HG03135 (cell line): ENCODE data around the gene BTBD2.

ENCODE experiments used
- ATAC-seq: cut with Tn5 transposase; IDR thresholded peaks from one replicate; pipeline ENCODE4 v1.9.1; 2021; ENCODE audit warnings: mild to moderate bottlenecking, moderate library complexity; ENCODE audit not compliant: unreplicated experiment

The BTBD2 gene

DNA sequence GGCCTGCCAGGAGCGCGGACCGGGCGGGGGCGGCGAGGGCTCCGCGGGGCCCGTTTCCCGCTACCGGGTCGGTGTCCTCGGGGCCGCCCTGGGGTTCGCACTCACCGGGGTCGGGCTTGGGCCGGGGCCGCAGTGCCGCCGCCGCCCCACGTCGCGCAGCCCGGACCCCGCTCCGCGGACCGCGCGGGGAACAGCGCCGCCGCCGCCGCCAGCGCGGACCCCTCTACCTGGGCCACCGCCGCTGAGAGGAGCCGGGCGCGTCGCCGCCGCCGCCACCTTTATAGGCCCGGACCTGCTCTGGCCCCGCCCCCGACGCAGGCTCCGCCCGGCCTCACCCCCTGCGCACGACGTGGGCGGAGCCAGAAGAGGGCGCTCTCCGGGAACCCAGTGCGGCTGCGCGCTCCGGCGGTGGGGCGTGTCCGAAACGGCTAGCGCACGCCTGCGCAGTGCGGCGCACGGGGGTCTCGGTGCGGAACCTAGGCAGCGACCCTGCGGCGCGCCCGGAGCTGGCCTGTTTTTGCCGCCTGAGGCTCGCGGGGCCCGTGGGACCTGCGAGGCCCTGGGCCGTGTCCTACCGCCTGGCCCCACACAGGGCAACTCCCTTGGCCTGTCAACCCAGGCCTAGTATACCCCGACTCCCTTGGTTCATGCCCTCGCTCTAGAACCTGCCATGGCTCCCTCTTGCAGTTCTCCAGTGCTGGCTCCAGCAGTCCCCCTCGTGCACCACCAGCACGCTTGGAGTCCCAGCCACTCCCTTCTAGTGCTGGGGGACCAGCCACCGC, 35.7 kb upstream of the BTBD2 start, which contains the start of gene MKNK2:
Gene MKNK2 (minus strand): TSS at position 254 of the 782 bp plus-strand sequence. CDS start 393 bp downstream, outside the sequence.
- peak; percentile 48 for ATAC-seq

DNA sequence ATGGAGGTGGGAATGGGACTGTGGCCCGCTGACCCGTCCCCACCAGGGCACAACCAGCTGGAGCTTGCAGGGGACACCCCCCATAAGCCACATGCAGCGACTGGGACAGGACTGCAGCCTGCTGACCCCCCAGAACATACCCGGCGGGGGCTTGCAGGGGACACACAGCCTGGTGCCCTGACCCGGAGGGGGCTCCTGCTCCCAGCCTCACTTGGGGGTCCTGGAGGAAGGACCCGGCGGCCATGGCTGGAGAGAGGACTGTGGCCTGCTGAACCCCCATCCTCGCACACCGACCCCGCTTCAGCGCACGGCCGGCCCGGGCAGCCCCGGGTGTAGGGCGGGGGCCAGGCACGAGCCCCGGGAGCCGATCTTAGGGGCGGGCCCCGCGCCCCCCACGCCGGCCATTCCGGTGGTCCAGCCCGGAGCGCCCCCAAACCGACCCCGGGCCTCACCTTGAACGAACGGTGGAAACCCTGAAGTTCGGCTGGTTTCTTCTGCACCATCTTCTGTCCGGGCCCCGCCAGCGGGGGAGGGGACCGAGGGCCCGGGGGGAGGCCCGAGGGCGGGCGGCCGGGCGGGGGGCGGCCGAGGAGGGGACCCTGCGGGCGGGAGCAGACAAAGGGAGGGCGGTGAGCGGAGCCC, 35.0 kb upstream of the BTBD2 start:
- ATAC-seq: peak; percentile 3

DNA sequence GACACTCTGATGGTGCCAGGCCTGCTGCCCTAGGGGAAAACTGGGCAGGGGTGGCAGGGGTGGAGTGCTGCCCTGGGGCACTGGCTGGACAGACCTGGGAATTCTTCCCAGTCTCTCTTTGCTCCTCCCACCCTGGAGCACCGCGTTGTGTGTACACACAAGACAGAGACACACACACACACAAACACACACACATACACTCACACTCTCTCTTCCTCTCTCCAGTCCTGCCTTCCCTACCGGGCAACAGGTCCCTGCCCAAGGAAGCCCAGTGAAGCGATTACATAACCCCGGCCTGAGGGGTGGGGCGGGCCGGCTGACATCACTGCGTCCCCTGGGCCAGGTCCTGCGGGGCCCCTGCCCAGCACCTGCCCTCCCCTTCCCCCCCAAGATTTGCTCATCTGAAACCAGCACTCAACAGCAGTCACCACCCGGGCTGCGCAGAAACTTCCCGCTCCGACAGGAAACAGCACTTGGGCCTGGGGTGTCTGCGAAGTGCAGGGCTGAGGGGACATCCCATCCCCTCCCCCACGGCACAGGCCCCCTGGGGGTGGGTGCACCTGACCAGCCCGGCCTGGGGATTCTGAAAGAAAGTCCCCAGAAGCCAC, 34.3 kb upstream of the BTBD2 start:
- peak; percentile 9 for ATAC-seq

DNA sequence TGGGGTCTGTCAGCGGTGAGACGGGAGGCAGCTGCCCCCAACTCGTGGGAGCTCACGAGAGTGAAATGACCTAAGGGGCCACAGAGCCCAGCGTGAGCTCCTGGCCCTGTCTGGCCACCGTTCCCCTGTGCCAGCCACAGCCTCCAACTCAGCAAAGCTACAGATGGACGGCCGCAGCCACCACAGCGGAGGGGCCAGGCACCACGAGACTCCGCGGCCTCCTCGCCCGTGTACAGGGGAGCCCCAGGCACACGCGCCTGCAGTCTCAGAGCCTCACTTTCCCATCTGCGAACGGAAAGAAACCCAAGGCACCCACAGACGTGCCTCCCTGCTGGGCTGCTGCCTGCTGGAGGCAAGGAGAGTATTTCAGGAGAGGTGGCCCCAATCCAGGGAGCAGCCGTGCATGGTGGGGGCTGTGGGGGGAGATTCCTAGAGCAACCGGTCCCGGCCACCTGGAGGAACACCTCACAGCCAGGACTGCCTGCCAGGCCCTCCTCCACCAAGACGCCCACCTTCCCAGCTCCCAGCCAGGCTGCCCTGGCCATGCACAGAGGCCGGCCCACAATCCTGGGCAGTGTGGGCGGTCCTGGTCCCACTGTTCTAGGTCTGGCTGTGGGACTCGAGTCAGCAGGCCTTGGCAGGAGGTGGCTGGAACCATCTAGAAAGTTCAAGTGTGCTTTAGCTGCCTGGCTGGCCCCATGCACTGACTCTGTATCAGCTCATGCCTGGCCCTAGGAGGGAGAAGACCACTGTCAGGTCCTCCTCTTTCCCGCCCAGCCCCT, 33.6 kb upstream of the BTBD2 start:
- no peak for ATAC-seq

DNA sequence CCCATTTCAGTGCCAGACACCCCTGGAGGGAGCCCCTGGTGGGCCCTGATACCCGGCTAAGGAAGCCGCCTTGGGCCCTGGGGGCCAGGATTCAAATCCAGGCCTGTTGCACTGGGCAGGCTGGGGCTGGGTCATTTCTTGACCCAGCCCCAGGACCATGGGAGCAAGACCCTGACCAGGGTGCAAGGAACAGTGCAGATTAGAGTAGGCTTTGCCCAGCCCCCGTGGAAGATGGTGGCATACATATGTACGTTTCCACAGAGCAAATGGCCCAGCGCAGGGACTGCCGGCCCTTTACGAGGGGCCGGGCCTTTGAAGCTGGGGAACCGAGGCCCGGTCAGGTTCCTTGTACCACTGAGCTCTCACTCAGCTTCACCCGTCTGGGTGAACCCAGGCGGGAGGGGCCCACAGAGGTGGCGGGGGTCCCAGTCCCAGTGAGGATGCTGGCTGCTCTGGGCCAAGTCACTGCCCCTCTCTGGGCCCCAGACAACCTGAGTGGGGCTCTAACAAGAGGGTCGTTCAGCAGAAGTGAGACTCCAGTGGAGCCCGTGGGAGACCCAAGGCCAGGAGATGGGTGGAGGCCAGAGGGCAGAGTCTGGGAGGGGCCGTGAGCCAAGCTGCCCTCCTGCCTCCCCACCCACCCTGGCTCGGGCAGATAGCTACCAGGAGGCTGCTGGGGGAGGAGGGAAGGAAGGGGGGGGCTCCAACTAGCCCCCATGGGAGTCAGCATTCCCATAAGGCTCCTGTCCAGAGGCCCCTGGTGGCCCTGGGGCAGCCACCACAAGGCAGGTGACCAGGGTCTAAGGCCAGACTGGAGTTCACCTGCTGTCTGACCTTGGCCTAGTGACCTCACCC, 32.8 kb upstream of the BTBD2 start:
- ATAC-seq: no peak

DNA sequence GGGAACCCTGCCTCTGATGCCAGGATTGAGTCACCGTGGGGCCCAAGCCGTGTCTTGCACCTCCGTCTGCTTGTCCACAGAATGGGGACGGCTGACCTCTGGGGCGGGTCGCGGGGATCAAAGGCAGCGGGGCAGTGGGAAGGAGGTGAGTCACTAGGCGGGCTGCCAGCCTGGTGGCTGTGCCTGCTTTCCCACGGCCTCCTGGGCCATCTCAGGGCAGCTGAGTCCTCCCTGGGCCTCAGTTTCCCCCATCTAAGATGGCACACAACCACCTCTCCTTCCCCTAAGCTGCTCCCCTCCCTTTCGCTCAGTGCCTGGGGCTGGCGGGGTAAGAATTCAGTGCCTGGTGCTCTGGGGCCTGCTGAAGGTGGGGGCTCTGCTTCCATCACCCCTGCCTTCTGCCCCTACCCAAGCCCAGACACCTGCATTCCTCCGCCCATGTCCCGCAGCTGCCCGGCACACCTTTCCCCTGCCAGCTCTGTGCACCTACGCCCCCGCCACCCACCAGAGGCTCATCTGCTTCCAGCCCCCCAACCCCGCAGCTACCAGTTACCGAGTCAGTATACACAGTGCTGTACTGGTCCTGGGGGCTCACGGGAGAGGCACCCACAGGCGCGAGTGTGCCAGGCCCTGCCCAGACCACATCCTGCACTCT, 32.1 kb upstream of the BTBD2 start:
- no peak for ATAC-seq

DNA sequence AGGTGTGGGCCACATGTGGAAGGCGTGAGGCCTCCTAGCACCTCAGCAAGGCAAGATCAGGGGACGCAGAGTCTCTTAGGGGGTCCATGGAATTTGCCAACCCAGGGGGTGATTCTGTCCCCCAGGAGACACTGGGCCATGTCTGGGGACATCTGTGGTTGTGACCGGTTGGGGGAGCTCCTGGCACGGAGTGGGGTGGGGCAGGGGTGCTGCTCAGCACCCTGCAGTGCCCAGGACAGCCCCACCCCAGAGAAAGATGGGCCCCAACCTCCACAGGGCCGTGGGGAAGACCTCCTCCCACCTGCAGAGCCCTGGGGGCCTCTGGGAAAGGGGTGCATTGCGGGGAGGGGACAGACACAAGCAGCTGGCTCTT, 31.5 kb upstream of the BTBD2 start:
- ATAC-seq: no peak

DNA sequence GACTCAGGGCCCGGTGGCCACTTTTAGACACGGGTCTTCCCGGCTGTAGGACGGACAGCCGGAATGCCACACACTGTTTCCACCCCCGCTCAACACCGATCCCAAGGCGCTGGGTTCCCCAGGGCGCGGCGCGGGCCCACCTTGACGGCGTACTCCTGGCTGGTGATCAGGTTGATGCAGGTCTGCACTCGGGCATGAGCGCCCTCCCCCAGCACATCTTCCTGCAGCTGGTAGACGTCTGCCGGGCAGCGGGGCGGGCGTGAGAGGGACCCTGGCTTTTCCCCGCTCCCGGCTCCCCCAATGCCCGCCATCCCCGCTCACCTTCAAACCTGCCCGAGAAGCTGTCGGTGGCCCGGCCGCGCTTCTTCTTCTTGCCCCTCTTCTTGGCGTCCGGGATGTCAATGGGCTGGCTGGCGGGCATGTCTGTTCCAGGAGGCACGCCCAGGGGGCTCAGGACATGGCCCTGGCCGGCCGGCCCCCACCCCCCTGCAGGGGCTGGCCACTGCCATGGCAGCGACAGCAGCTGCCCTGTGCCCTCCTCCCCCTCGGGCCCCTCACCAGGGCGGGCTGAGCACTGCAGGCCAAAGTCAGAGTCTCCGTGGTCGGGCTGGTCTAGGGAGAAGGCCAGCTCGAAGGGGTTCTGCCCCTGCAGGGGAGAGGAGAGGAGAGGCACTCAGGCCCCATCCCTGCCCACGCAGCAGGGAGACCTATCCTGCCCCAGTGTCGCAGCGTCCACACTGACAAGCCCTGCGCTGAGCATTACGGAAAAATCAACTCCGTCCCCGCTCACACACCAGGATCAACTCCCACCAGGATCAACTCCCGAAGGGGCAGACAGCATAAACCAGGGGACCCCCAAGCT, 30.8 kb upstream of the BTBD2 start:
- ATAC-seq: no peak

DNA sequence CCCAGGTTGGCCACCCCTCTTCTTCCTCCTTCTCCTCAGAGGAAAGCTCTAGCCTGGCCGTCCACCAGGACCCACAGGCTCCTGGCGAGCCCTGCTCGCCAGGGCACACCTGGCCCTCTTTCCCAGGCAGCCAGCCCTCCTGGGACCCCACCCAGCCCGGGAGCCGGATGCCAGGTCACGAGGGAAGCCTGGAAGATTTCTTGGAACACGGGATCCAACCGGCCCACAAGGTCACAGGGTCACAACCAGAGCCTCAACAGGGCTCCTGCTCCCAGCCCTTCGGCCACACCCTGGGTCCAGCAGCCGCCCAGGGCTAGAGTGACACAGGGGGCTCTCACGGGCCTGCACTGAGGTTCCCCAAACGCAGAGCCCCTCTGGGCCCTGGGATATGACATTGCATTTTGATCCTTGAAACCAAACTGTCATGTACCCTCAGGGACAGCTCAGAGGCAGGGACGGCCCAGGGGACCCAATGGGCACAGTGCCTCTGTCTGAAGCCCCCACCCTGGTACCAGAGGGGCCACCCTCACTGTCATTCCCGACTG, 30.1 kb upstream of the BTBD2 start:
- no peak for ATAC-seq

DNA sequence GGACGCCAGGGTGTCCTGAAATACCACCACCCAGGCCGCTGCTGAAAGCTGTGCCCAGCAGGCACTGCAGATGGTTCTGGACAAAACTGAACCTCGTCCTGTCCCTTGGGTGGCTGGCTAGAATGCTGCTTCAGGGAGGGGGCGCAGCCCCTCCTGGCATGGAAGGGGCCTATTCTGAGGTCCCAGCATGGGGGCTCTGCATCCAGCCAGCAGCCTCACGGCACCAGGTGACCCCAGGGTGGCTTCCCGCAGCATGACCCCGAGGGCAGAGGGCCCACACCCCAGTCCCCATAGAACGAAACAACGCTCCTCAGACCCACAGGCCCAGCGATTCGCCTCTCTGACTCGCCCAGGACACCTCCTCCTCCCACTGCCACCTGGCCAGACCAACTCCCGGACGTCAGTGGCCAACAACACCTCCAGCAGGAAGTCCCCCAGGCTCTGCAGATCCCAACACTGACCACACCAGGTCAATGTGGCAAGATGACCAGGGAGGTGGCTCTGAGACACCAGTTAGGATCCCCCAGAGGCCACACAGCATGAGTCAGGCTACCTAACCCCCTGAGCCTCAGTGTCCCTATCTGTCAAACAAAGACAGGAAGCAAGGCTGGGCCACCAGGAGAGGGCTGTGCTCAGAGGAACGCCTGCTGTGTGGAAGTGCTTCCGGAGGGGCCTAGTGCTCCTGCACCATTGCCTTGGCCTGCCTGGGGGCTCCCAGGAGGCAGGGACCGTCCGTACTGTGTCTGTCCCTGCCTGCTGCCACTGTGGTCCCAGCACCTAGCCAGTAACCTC, 29.4 kb upstream of the BTBD2 start:
- ATAC-seq: no peak

DNA sequence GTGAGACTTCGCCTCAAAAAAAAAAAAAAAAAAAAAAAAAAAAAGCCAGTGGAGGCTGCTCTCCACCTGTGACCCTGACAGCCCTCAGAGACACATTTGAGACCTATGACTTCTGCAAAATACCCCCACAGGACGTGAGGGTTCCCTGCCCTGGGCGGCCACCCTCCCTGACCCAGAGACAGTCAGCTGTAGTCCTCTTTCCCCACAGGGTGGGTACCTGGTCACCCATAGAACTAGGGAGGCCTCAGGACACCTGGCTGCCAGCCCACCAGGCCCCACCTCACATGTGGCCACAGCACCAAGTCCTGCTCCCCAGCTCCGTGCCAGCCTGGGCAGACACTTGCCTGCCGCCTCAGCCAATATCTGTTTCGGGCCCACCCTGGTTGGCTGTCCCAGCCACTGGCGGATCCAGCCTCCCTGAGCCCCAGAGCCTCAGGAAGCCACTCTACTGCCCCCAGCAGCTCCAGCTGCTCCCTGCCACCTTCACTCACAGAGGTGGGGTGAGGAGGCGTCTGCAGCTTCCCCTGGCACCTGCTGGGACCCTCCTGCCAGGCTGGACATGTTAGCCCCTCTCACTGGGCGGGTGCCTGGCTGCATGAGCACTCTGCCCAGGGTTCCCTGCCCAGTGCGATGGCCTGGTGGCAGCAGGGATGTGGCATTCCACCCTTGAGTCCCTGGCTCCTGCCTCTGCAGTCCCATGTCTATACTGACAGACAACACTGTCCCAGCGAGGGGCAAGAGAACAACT, 28.6 kb upstream of the BTBD2 start:
- ATAC-seq: no peak

DNA sequence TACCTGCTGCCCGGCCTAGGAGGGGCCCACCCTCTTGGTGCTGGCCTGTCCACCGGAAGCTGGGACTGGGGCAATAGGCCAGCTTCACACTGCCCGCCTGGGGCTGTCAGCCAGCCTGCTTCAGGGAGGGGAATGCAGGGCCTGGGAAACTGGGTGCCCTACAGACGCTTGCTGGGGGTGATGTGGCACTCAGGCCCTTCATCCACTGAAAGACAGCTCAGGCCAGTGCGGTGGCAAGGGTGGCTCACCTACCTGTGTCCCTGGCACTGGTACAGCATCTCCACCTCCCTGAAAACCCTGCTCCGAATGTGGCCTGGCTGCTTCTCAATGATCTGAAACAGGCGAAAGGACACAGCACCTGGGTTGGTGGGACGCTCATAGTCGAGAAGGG, 27.7 kb upstream of the BTBD2 start:
- ATAC-seq: no peak

DNA sequence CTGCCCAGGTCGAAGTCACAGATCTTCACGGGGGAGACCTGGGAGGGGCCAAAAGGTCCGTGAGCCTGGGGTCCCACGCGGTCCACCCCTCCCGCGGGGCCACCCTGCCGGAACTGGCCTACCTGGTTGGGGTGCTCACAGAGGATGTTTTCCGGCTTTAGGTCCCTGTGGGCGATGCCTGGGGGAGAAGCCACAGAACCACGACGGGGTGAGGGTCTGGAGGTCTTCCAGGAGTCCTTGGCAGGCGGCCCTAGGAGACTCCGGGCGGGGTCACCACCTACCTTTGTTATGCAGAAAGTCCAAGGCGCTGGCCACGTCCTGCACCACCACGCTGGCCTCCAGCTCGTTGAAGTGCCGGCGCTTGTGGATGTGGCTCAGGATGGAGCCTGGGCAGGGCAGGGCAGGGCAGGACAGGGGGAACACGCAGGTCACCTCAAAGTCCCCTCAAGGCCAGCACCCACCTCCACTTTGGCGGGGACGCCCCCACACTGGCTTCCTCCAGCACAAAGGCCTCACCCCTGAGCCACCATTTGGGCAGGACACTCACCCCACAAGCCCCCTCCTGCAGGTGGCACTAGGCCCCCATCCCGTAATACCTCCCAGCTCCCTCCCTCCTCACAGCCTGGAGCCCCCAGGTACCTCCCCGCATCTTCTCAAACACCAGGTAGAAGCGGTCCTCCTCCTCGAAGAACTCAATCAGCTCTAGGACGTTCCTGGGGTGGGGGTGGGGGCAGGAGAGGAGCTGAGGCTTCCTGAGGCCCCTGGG, 27.2 kb upstream of the BTBD2 start:
- ATAC-seq: peak; percentile 12

DNA sequence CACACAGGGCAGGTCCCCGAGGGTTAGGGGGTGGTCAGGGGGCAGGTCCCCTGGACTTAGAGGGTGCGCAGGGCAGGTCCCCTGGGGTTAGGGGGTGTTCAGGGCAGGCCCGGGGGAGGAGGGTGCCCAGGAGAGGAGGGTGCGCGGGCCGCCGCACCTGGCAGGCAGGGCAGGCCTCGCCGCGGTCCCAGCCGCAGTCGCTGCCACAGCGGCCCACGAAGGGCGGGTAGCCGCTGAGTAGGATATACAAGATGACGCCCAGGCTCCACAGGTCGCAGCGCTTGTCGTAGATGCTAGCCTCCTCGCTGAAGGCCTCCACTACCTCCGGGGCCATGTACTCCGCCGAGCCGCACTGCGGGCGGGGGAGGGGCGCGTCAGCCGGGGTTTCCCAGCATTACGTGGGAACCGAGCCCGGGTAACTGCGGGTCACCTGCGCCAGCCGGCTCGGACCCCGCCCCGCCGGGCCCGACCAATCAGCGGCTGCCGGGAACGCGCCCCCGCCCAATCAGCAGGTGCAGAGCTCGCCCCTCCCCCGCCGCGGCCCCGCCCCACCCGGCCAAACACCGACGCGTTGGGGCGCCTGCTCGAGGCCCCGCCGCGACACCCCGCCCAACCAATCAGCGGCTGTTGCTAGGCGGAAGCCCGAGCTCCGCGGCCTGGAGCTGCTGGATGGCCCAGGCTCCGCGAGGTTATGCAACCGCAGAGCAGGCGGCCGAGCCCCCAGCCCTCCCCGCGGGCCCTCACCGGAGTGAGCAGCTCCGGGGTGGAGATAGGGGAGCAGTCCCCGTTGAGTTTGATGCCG, 26.4 kb upstream of the BTBD2 start:
- peak; percentile 67 for ATAC-seq

DNA sequence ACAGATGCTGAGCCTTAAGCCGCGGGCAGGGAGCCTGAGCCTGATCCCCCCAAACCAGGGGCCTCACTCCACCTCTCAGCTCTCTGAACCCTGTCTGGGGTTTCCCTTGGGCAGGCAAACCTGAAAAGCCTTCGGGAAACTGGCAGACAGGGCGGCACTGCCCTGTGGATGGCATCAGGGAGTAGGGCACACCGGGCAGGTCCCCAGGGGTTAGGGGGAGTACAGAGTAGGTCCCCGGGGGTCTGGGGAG, 25.8 kb upstream of the BTBD2 start:
- no peak for ATAC-seq
